Right hindlimb (tissue), 1 donor: ENCODE results near the gene CLCN6.
A peak's percentile ranks its signal among the peaks of the same experiment; 100 is the strongest.

Experiments used
- DNase-seq: peaks from one replicate; pipeline ENCODE4 v3.0.0-alpha.2; 2018

CLCN6 gene

GRCh38 chr1:11780380-11781147 is 25.4 kb upstream of the CLCN6 start:
- DNase-seq = no peak

- no peak for DNase-seq
These were observed 24.7 kb upstream of the CLCN6 start for GRCh38 chr1:11781297-11781696.

- DNase-seq = no peak
These were observed 23.8 kb upstream of the CLCN6 start for GRCh38 chr1:11782127-11782708.

GRCh38 chr1:11783556-11783955 is 22.4 kb upstream of the CLCN6 start:
- no peak for DNase-seq

- no peak for DNase-seq
These were observed 21.6 kb upstream of the CLCN6 start for GRCh38 chr1:11784256-11784992.

DNA sequence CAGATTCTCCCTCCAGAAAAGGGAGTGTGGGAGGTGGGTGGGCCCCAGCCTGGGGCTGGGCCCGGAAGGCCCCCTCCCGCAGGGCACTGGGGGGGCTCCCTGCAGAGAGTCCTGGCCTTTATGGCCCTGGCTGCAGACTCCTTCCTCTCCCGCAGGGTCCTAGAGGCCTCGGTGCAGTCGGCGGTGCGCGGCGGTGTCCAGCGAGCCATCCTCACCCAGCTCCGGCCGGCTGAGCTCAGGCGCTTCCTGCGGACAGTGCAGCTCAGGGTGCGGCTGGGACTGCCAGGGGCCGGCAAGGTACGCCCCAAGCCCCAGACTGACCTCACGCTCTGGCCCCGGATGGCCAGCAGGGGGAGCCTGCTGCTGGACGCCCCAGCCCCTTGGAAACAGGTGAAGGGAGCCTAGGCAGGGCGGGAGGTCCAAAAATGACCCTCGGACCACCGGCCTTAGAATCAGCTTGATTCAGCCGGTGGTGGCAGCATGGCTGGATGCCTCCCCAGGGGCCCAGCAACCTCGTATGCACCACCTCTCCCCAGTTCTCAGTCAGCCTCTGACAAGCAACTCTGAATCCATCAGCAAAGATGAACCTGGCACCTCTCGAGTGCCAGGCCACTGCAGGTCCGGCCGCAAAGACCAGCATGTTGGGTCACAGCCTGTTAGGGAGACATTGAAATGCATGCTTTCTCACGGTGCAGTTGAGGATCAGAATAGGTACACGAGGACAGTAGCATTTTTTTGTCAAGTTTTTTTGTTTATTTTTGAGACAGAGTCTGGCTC is 20.8 kb upstream of the CLCN6 start:
- DNase-seq = peak; percentile 57

- no peak for DNase-seq
These were observed 19.8 kb upstream of the CLCN6 start for GRCh38 chr1:11786168-11786567.

GRCh38 chr1:11787251-11787803 is 18.7 kb upstream of the CLCN6 start:
- DNase-seq = peak; percentile 62

GRCh38 chr1:11787804-11788436 is 18.1 kb upstream of the CLCN6 start:
- DNase-seq = no peak

DNA sequence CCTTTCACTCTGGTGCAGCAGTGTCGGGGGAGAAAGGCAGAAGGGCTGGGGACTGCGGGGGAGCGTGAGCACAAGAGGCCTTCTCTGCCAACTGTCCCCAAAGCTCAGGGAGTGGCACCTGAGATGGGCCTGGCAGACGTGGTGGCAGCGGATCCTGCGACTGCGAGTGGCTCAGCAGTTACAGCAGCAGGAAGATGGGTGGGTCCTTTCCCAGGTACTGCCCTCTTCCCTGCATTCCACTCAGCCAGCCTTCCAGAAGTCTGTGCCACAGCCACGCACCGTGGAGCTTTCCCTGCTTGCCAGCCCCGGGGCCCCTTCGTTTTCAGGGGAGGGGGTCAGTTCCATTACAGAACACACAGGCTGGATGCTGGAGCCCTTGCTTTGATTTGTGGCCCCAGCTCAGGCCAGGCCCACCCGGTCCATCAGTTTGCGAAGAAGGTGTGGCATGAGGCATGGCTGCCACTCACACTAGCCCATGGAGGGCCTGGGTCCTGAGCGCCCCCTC is 17.4 kb upstream of the CLCN6 start:
- no peak for DNase-seq

DNA sequence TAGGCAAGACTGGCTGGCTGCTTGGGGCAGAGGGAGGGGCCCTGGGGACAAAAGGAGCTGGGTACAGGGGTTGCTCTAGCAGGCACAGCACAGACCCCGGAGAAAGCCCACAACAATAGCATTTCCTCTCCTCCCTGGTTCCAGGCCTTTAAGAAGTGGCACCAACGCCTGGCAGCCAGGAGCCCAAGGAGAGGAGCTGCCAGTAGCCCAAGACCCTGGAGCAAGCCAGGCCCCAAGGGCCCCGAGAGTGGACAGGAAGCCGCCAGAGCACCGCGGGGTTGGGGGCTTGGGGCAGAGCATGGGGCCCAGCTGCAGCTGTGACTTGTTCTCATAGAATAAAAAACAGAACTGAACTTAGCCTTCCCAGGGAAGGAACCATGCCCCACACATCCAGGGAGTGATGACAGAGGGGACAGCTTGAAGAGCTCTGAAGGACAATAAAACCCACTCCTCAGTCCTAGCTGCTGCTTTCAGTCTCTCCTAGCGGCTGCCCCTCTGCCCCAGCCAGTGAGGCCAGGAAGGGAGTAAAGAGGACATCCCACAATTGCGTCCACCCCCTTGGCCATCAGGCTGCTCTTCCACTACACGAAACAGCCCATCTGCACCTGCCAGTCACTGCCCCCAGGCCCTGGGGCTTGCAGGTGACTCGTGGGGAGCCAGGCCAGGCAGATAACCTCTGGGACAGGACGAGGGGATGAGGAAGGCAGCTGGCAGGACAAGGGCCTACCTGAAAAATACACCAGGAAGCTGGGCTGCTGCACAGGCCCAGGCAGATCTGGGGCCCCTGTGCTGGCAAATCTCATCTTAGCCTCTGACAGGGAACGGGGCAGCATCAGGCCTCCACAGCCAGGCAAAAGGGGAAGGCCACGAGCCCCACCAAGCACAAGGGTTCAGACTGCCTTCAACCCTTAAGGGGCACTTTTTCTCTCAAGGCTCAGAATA is 16.6 kb upstream of the CLCN6 start:
- DNase-seq = no peak

DNA sequence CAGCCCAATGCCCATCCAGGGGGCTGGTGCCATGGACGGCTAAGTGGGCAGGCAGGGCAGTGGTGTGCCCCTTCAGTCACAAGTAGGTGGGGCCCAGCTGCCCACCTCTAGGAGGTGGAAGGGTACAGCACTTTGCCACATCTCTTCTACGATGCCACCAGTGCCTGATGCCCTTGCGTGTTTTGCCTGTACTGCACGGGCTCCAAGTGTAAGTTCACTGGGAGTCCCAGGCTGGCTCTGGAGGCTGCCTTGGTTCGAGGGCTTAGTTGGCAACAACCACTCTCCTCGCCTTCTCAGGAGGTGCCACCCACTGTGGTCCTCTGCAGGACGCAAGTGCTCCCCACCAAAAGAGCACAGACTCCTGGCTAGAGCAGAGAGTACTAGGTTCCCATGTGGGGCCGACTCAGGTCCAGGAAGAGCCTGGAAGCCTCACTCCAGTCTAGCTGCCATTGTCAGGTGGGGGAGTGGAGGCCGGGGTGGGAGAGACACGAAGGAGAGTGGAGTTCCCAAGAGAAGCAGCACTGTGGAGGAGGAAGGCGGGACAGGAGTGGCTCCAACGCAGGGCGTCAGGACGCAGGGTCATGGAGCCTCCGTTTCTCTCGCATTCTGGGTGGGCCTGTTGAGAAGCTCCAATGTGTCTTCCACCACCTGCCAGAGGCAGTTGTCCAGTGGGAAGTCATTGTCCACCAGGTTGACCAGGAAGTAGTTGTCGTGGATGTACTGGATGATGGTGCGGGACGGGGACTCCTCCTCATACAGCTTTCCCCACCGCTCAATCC is 15.7 kb upstream of the CLCN6 start:
- DNase-seq = no peak

- DNase-seq = peak; percentile 80
These were observed 14.9 kb upstream of the CLCN6 start for GRCh38 chr1:11790880-11791715.

- DNase-seq = no peak
These were observed 13.9 kb upstream of the CLCN6 start for GRCh38 chr1:11792106-11792505.

GRCh38 chr1:11793819-11794218 is 12.2 kb upstream of the CLCN6 start:
- no peak for DNase-seq

DNA sequence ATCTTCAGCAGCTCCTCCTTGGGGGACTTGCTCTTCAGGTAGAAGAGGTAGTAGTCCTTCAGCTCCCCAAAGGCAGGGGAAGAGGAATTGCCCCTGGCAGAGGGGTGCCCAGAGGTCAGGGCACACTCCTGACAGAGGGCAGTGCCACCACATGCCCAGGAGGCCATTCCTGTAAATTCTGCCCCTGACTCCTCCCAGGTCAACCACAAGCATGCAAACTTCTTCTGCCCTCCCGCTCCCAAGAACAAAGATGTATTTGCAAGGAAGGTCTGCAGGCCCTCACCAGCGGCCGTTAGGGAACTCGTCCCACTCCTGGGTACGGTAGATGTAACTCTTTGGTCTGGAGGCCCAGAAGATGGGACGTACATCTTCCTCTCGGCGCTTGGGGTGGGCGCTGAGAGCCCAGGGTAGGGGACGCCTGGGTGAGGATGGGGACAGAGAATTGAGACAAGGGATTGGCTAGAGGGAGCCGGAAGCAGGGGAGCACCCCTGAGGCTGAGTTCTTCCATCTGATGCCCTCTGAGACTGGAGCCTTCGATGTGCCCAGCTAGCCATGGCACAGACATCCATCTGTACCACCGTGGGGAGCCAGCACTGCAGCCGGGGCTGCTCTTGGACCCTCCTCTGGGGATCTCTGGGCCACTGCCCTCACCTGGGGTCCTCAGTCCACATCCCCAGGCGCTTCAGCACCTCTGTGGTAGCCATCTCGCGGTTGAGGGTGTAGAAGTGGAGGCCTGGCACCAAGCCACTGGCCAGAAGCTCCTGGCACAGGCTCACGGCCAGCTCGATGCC is 11.3 kb upstream of the CLCN6 start:
- DNase-seq = no peak

GRCh38 chr1:11795238-11795890 is 10.6 kb upstream of the CLCN6 start:
- DNase-seq = no peak
